Fibroblast of the aortic adventitia (primary cell): ENCODE results near the gene GRIP2. TPM values are rescaled to one million over a fixed set of nuclear protein-coding genes. Genes with fewer than 3 reads are reported as not detected.

Experiments
- DNase-seq: peaks from one replicate; pipeline ENCODE4 v3.0.0-alpha.2; 2010; ENCODE audit warnings: low read depth
- H3K4me3 ChIP-seq: 2 replicates; pipeline ENCODE4 v1.5.1; 2011; ENCODE audit warnings: low read depth, mild to moderate bottlenecking, control low read depth, low read length, moderate library complexity
- total RNA-seq: library from RNA; depleted of rRNA; stranded (reverse); fragments of >200 nt; gene quantifications from 2 replicates; pipeline ENCODE4 v1.2.3, GENCODE V29; 2012; ENCODE audit warnings: low replicate concordance
- TF ChIP-seq, protein P1 (sequence below): IDR thresholded peaks from 2 replicates; pipeline ENCODE4 v1.5.1; 2011; ENCODE audit warnings: mild to moderate bottlenecking, low read length, control low read depth, inconsistent platforms; ENCODE audit not compliant: insufficient read depth

The GRIP2 gene
- total RNA-seq, 1 donor, result 0.90 TPM

DNA sequence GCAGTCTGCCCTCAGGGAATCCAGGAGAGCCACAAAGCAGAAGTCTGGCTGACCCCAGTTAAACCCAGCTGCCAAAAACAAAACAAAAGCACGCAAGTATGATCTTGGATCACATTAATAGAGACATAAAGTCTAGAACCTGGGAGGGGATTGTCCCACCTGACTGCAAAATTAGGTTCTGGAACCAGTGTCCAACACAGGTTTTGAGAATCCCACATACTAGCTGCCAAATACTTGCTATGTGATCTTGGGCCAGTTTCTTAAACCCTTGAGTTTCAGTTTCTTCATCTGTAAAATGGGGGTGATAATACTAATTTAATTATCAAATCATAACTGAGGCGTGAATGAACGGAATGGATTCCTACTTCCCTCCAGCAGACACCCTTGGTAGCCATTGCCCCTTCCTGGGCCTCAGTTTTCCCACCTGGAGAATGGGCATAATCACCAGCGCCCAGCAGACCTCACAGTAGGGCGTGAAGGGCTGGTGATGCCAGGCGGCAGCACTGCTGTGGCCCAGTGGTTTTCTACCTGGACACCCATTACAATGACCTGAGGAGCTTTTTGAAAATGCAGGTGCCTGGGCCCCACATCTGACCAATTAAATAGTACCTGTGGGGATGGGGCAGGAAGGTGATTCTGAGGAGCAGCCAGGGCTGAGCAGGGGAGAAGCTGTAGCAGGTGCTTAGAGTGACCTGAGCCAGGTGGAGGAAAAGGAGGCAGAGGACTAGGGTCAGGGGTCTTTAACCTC, 32.2 kb downstream of the GRIP2 start:
- no peak for DNase-seq
- TF ChIP-seq, protein P1, sequence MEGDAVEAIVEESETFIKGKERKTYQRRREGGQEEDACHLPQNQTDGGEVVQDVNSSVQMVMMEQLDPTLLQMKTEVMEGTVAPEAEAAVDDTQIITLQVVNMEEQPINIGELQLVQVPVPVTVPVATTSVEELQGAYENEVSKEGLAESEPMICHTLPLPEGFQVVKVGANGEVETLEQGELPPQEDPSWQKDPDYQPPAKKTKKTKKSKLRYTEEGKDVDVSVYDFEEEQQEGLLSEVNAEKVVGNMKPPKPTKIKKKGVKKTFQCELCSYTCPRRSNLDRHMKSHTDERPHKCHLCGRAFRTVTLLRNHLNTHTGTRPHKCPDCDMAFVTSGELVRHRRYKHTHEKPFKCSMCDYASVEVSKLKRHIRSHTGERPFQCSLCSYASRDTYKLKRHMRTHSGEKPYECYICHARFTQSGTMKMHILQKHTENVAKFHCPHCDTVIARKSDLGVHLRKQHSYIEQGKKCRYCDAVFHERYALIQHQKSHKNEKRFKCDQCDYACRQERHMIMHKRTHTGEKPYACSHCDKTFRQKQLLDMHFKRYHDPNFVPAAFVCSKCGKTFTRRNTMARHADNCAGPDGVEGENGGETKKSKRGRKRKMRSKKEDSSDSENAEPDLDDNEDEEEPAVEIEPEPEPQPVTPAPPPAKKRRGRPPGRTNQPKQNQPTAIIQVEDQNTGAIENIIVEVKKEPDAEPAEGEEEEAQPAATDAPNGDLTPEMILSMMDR, result no peak
- H3K4me3 ChIP-seq, result no peak overlapping the region

DNA sequence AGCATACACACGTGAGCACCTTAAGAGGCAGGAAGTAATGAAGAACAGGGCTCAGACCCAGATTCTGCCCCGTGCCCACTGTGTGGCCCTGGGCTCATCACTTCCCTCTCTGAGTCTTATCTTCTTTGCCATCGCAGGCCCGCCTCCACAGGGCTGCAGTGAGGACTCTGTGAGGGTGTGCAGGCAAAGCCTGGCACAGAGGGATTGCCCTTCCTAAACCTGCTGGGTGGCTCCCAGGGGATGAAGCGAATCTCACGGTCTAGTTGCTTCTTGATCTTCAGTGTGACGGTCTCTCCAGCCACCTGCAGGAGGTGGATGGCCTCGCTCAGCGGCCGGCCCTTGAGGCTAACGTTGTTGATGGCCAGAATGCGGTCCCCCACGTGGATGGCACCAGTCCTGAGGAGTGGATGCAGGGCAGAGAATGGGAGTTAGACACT, 32.8 kb downstream of the GRIP2 start:
- H3K4me3 ChIP-seq, result no peak overlapping the region
- TF ChIP-seq, protein P1, result no peak
- no peak for DNase-seq

DNA sequence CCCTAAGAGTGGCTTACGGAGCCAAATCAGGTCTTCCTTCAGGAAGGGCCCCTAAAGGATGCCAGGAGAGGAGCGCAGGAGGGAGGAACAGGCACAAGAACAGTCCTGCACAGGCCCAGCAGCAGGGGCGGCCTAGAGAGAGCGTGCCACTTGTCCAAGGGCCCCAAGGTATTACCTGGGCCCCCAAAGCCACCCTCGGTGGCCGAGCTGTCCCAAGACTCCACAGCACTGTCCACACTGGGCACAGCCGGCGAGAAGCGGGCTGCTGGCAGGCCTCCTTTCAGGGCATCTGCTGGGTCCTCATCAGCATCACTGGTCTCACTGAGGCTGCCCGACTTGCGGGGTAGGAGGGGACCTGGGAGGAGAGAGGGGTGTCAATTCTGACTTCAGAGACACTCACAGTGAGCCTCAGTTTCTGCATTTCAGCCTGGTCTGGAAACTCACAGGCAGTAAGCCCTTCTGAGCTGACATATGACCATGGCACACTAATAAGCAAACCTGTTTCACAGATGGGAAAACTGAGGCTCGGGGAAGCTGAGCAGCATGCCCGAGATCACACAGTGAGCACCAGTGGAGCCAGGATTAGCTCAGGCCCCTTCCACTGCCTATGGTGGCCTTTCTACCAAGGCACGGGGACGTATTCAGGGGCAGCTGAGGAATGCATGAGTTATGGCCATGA, 33.4 kb downstream of the GRIP2 start:
- DNase-seq, result no peak
- TF ChIP-seq, protein P1, result no peak
- H3K4me3 ChIP-seq, result no peak overlapping the region

DNA sequence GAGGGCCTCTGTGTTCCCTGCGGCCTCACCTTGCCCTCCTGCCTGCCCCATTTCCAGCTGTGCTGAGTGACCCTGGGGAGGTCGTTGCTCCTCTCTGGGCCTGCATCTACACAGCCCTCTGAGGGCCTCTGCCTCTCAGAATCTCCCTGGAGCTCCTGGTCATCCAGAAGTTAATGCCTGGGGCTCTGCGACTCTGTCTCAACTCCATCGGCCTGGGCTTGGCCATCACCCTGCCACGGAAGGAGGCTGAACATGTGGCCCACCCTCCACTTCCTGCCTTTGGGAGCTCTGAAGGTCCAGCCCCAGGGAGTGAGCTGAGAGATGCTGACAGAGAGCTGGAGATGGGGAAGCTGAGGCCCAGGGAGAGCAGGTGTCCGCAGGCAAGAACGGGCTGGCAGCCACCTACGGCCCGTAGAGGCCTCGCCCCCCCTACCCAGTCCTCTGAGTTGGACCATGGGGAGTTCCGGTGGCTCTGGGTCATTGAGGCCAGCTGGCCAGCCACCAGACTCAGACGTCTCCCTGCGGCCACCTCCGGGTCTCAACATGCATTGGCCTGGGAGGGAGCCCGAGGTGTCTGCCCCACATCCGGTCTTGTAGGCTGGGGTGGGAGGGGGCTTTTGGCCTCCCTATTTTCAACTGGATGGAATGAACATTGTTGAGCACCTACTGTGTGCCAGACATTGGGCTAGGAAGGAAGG, 34.2 kb downstream of the GRIP2 start:
- no peak overlapping the region for H3K4me3 ChIP-seq
- DNase-seq, result no peak
- TF ChIP-seq, protein P1, result no peak

DNA sequence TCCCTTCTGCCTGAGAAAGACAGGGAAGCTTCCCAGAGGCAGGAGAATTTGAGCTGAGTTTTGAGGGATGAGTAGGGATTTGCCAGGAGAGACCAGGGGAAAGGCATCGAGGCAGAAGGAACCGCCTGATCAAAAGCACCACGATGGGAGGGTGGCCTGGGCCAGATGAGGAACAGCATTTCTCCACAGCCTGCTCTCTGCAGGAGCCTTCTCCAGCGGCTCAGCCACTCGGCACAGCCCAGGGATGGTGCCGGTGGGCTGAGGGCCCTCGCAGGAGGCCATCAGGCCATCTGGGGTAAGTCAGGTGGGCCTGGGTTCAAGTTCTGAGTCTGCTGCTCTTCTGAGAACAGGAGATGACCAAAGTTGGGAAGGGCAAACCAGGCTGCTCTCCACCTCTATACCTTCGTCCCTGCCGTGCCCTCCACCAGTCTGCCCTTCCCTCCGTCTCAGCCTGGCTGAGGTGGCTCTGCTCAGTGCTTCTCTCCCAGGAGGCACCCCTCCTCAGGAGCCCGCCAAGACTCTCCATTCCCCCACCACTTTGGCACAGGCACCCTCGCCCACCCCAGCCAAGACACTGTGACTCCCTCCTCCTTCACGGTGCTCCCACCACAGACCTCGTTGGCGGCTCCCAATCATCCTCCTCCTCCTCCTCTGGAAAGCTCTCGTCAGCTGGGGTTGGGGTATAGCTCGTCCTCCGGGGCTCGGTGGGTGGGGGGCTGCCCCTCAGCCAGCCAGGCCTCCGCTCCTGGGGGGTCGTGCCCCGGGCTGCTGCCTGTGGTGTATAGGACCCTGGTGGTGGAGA, 34.9 kb downstream of the GRIP2 start:
- no peak for DNase-seq
- TF ChIP-seq, protein P1, result no peak
- H3K4me3 ChIP-seq, result no peak overlapping the region

DNA sequence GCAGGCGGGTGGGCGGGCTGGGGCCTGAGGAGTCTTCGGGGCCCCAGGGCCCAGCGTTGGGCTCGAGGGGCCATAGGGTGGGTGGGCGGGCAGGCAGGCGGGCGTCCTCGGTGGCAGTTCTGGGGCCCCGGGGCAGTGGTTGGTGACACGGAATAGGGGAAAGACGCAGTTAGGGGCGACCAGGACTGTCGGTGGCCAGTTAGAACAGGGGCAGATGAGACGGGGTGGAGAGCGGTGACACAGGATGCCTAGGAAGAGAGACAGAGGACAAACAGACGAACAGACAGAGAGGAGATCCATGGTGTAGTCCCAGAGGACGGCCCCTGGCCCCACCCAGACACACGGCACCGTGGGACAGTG, 36.5 kb downstream of the GRIP2 start:
- DNase-seq, result no peak
- TF ChIP-seq, protein P1, result no peak
- no peak overlapping the region for H3K4me3 ChIP-seq
